ENCODE results near the gene SH2D1A. TPM values are rescaled to one million over a fixed set of nuclear protein-coding genes. Genes with fewer than 3 reads are reported as not detected.

Gene SH2D1A
- total and polyA plus RNA-seq, 2 donors (not counting 3 experiments of a cell fraction or from before 2014, with no cell fraction given) = not detected

DNA sequence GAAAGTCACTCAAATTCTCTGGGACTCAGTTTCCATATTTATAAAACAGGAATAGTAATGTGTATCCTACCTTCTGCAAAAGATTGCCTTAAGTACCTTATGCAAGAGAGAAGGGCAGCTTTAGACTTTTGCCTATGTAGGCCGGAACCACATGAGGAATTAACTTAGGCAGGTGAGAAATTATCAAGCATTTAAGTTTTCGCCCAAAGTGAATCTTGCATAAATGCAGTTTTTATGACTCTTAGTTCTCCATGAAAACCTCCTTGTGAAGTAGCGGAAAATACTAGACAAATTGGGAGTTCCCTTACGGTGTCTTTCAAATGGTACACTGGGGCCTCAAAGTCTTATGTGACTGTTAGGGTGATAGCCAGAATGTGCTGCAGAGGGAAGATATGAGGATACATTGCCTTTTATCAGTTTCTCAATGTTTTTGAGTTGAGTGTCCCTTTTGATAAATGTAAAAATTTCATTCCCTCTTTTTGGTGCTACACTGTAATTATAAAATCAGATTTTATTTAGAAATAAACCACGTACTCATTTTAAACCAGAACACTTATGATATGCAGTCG lies 2.6 kb downstream of the SH2D1A start:
- CTCF ChIA-PET = no interaction called here
- dilution Hi-C loops (cut with MboI; ENCODE audit: extremely low pct_ligation_motif_present, low sequenced_read_pairs) = no loop called here
- no TSS peak for BruUV-seq (replicated peaks)

DNA sequence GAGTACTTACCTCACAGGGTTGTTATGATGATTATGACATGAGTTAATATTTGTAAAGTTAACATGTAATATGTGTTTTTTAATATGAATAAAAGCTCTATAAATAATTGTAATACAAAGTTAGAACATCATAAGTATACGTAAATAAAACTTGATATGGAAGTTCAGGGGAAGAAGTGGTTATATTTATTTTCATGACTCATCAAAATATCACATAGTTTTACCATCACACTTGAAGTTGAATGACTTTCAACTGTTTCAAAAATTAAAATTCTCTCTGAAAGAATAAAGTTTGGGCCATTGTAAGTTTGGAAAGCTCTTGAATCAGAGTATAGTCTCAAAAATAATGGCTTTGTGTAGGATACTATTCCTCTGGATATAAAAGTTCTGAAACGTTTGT lies 8.3 kb downstream of the SH2D1A start:
- H3K9ac ChIP-seq (replicated peaks; ENCODE audit: extremely low read depth, insufficient read depth, low read length) = no peak overlapping the region
- no peaks in the 10 kb centered on the region for H3K9me1 ChIP-seq (replicated peaks; ENCODE audit: control insufficient read depth, extremely low read depth, insufficient read depth, low read length)
- no peak overlapping the region for H3K27ac ChIP-seq (ENCODE audit: insufficient read depth, low read depth, low read length)
- H2AFZ ChIP-seq (ENCODE audit: low read depth, low read length) = no peak overlapping the region
- no peaks in the 10 kb centered on the region for H3K79me2 ChIP-seq (ENCODE audit: control insufficient read depth, insufficient read depth, low read length)
- FAIRE-seq (no peak), DNase-seq (ENCODE audit: low read depth, low spot score) (no peak)
- BruUV-seq (replicated peaks) = no TSS peak
- TF ChIP-seq, protein P1, sequence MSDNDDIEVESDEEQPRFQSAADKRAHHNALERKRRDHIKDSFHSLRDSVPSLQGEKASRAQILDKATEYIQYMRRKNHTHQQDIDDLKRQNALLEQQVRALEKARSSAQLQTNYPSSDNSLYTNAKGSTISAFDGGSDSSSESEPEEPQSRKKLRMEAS (IDR thresholded peaks at IDR 0.05; ENCODE audit: insufficient read depth, insufficient read length) = no peak
- TF ChIP-seq FOS (IDR thresholded peaks at IDR 0.05; ENCODE audit: borderline replicate concordance, insufficient read depth, low read length) (no peak), GATA2 (IDR thresholded peaks at IDR 0.05; ENCODE audit: insufficient read depth, insufficient read length, low read depth, low read length) (no peak), POLR2AphosphoS5 (IDR thresholded peaks at IDR 0.05; ENCODE audit: insufficient read depth, low read depth, low read length) (no peak), JUN (IDR thresholded peaks at IDR 0.05; ENCODE audit: borderline replicate concordance, insufficient read depth, insufficient read length, low read depth) (no peak), POLR2A (IDR thresholded peaks at IDR 0.05; ENCODE audit: low read depth, low read length) (no peak), EZH2 (IDR thresholded peaks at IDR 0.05; ENCODE audit: borderline replicate concordance, low read depth, low read length, severe bottlenecking) (no peak), MYC (IDR thresholded peaks at IDR 0.05; ENCODE audit: low read depth, low read length) (no peak)
- TF ChIP-seq, protein P2, sequence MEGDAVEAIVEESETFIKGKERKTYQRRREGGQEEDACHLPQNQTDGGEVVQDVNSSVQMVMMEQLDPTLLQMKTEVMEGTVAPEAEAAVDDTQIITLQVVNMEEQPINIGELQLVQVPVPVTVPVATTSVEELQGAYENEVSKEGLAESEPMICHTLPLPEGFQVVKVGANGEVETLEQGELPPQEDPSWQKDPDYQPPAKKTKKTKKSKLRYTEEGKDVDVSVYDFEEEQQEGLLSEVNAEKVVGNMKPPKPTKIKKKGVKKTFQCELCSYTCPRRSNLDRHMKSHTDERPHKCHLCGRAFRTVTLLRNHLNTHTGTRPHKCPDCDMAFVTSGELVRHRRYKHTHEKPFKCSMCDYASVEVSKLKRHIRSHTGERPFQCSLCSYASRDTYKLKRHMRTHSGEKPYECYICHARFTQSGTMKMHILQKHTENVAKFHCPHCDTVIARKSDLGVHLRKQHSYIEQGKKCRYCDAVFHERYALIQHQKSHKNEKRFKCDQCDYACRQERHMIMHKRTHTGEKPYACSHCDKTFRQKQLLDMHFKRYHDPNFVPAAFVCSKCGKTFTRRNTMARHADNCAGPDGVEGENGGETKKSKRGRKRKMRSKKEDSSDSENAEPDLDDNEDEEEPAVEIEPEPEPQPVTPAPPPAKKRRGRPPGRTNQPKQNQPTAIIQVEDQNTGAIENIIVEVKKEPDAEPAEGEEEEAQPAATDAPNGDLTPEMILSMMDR (IDR thresholded peaks at IDR 0.05; ENCODE audit: extremely low read depth in 1 of 2, insufficient read depth in 1 of 2, low read depth in 1 of 2, low read length in 2 of 2) = no peak
- intact Hi-C loops (cut with micrococcal nuclease) (no loop called here), dilution Hi-C loops (cut with MboI; ENCODE audit: extremely low pct_ligation_motif_present, low sequenced_read_pairs) (no loop called here)
- ChIA-PET POLR2A (no interaction called here), CTCF (interaction anchor here (1.1 kb wide), 1 partner anchor 10 kb away, joined by 3 read pairs; no protein-coding TSS in a partner anchor)
- no peaks in the 10 kb centered on the region for H3K9me3 ChIP-seq (replicated peaks; ENCODE audit: control insufficient read depth, insufficient read depth, low read length)
- H4K20me1 ChIP-seq (replicated peaks; ENCODE audit: control insufficient read depth, extremely low read depth, insufficient read depth, low read length) = no peaks in the 10 kb centered on the region
- no peak overlapping the region for H3K4me2 ChIP-seq (ENCODE audit: insufficient read depth, low read length)
- H3K27me3 ChIP-seq (ENCODE audit: control insufficient read depth in 2 of 2, insufficient read depth in 2 of 2, low read length in 2 of 2) = no peaks in the 10 kb centered on the region
- no peaks in the 10 kb centered on the region for H3K36me3 ChIP-seq (ENCODE audit: control insufficient read depth in 2 of 2, extremely low read depth in 1 of 2, insufficient read depth in 2 of 2, low read length in 2 of 2)
- no peaks in the 10 kb centered on the region for H3K4me1 ChIP-seq (ENCODE audit: control insufficient read depth, extremely low read depth, insufficient read depth, low read length)
- no peak overlapping the region for H3K4me3 ChIP-seq (replicated peaks in 1 of 3; ENCODE audit: insufficient read depth in 1 of 3, low read depth in 1 of 3, low read length in 3 of 3)

More for the DNA sequence above, 2.6 kb downstream of the SH2D1A start:
- TF ChIP-seq MYC (IDR thresholded peaks at IDR 0.05; ENCODE audit: low read depth, low read length) = no peak
- TF ChIP-seq, protein P1 (IDR thresholded peaks at IDR 0.05; ENCODE audit: insufficient read depth, insufficient read length) = no peak
- TF ChIP-seq POLR2AphosphoS5 (IDR thresholded peaks at IDR 0.05; ENCODE audit: insufficient read depth, low read depth, low read length) = no peak
- no peak for TF ChIP-seq FOS (IDR thresholded peaks at IDR 0.05; ENCODE audit: borderline replicate concordance, insufficient read depth, low read length)
- no peak for DNase-seq (ENCODE audit: low read depth, low spot score)
- H3K27me3 ChIP-seq (ENCODE audit: control insufficient read depth in 2 of 2, insufficient read depth in 2 of 2, low read length in 2 of 2) = no peaks in the 10 kb centered on the region
- H3K36me3 ChIP-seq (ENCODE audit: control insufficient read depth in 2 of 2, extremely low read depth in 1 of 2, insufficient read depth in 2 of 2, low read length in 2 of 2) = no peaks in the 10 kb centered on the region
- FAIRE-seq = no peak
- no peak overlapping the region for H3K4me3 ChIP-seq (replicated peaks in 1 of 3; ENCODE audit: insufficient read depth in 1 of 3, low read depth in 1 of 3, low read length in 3 of 3)
- no peak overlapping the region for H3K4me2 ChIP-seq (ENCODE audit: insufficient read depth, low read length)
- H3K9ac ChIP-seq (replicated peaks; ENCODE audit: extremely low read depth, insufficient read depth, low read length) = no peak overlapping the region
- no peaks in the 10 kb centered on the region for H3K79me2 ChIP-seq (ENCODE audit: control insufficient read depth, insufficient read depth, low read length)
- POLR2A ChIA-PET = no interaction called here
- intact Hi-C loops (cut with micrococcal nuclease) = no loop called here
- no peaks in the 10 kb centered on the region for H4K20me1 ChIP-seq (replicated peaks; ENCODE audit: control insufficient read depth, extremely low read depth, insufficient read depth, low read length)
- H3K27ac ChIP-seq (ENCODE audit: insufficient read depth, low read depth, low read length) = no peak overlapping the region
- no peak overlapping the region for H2AFZ ChIP-seq (ENCODE audit: low read depth, low read length)
- H3K9me1 ChIP-seq (replicated peaks; ENCODE audit: control insufficient read depth, extremely low read depth, insufficient read depth, low read length) = no peaks in the 10 kb centered on the region
- H3K9me3 ChIP-seq (replicated peaks; ENCODE audit: control insufficient read depth, insufficient read depth, low read length) = no peaks in the 10 kb centered on the region
- H3K4me1 ChIP-seq (ENCODE audit: control insufficient read depth, extremely low read depth, insufficient read depth, low read length) = no peaks in the 10 kb centered on the region

Data from endothelial cell of umbilical vein (primary cell).